Loucy (cell line): Measurements from ENCODE around the gene NF1.
"Not testable (repeated sequence)": the region's sequence is repeated elsewhere in the genome, so short reads cannot be mapped to it uniquely, and the experiment has no call there.

Source experiments
- CTCF ChIP-seq: fragments of 200-600 bp; sonication (generic); conservative IDR thresholded peaks from 2 replicates; pipeline ENCODE4 v1.5.1; 2014; ENCODE audit warnings: mild to moderate bottlenecking, antibody characterized with exemption, low read length
- EZH2phosphoT487 ChIP-seq: fragments of 200-600 bp; IDR thresholded peaks from 2 replicates; pipeline ENCODE4 v1.6.1; 2018; ENCODE audit warnings: antibody characterized with exemption, mild to moderate bottlenecking, moderate library complexity, borderline replicate concordance

GRCh38 chr17:31090650-31091049 is 4.1 kb upstream of the NF1 start:
- not testable (repeated sequence) for TF ChIP-seq CTCF, EZH2phosphoT487
